ENCODE measurements around the gene TNIP2.
"Not testable (repeated sequence)": the region's sequence is repeated elsewhere in the genome, so short reads cannot be mapped to it uniquely, and the experiment has no call there.

The TNIP2 gene

DNA sequence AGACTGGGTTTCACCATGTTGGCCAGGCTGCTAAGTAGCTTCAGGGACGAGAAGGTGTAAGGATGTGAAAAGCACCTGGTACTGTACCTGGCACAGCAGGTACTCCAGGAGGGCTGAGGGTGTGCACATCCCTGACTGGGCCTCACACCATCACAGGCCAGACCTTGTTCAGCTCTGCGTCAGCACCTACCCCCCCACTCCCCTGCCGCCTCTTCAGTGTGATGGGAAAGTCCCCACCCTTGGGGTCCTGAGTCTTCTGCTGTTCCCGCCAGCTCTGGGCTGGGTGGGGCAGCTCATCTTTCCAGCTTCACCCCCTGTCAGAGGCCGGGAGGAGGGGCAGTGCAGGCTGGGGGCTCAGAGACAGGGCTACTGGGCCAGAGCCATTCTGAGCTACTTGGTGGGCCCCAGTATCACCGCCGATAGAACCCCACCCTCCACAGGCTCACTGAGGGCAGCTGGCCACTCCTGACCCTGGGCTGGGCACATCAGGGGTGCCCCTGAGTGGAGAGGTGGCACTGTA, 30.1 kb upstream of the TNIP2 start:
- TF ChIP-seq, protein P1, sequence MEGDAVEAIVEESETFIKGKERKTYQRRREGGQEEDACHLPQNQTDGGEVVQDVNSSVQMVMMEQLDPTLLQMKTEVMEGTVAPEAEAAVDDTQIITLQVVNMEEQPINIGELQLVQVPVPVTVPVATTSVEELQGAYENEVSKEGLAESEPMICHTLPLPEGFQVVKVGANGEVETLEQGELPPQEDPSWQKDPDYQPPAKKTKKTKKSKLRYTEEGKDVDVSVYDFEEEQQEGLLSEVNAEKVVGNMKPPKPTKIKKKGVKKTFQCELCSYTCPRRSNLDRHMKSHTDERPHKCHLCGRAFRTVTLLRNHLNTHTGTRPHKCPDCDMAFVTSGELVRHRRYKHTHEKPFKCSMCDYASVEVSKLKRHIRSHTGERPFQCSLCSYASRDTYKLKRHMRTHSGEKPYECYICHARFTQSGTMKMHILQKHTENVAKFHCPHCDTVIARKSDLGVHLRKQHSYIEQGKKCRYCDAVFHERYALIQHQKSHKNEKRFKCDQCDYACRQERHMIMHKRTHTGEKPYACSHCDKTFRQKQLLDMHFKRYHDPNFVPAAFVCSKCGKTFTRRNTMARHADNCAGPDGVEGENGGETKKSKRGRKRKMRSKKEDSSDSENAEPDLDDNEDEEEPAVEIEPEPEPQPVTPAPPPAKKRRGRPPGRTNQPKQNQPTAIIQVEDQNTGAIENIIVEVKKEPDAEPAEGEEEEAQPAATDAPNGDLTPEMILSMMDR (IDR thresholded peaks at IDR 0.05; ENCODE audit: insufficient read depth, low read length, missing control alignments) = no peak
- no peak overlapping the region for H3K4me3 ChIP-seq (ENCODE audit: low read depth, low read length)
- ChIA-PET CTCF (interaction anchor here (2.9 kb wide), 1 partner anchor 23 kb away, joined by 10 read pairs; no protein-coding TSS in a partner anchor), POLR2A (no interaction called here)
- DNase-seq (ENCODE audit: low read depth, low spot score) = no peak

DNA sequence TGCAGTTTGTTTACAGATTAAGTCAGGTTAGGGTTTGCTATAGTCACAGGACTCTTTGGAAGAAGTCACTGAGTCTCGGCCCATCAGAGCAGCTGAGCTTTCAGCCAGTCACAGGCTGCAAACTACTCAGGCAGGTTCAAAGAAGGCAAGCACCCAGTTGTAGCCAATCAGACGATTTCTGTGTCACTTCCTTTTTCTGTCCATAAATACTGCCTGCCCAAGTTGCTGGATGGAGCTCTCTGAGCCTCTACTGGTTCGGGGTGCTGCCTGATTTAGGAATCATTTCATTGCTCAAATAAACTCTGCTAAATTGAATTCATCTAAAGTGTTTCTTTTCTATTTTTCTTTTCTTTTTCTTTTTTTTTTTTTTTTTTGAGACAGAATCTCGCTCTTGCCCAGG, 29.5 kb upstream of the TNIP2 start:
- TF ChIP-seq, protein P1 (IDR thresholded peaks at IDR 0.05; ENCODE audit: insufficient read depth, low read length, missing control alignments) = no peak
- no peak overlapping the region for H3K4me3 ChIP-seq (ENCODE audit: low read depth, low read length)
- CTCF ChIA-PET = interaction anchor here (1.6 to 2.9 kb wide), 2 partner anchors 12 to 22 kb away, joined by 3 to 10 read pairs; no protein-coding TSS in a partner anchor
- no peak for DNase-seq (ENCODE audit: low read depth, low spot score)
- POLR2A ChIA-PET = no interaction called here

DNA sequence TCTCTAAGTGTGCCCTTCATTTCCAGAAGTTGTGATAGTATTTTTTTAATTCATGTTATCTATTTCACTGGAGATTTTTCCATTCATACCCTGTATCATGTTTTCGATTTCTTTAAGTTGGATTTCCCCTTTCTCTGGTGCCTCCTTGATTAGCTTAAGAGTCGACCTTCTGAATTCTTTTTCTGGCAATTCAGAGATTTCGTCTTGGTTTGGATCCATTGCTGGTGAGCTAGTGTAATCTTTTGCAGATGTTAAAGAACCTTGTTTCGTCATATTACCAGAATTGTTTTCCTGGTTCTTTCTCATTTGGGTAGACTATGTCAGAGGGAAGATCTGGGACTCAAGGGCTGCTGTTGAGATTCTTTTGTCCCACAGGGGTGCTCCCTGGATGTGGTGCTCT, 27.7 kb upstream of the TNIP2 start:
- ChIA-PET POLR2A (no interaction called here), CTCF (interaction anchor here (0.7 kb wide), 2 partner anchors 11 to 20 kb away, joined by 3 read pairs; no protein-coding TSS in a partner anchor)
- DNase-seq (ENCODE audit: low read depth, low spot score) = no peak
- no peak overlapping the region for H3K4me3 ChIP-seq (ENCODE audit: low read depth, low read length)
- TF ChIP-seq, protein P1 (IDR thresholded peaks at IDR 0.05; ENCODE audit: insufficient read depth, low read length, missing control alignments) = no peak

- TF ChIP-seq, protein P1 (IDR thresholded peaks at IDR 0.05; ENCODE audit: insufficient read depth, low read length, missing control alignments) = no peak
- ChIA-PET POLR2A (no interaction called here), CTCF (interaction anchor here (1.1 to 2.6 kb wide), 3 partner anchors 17 to 18 kb away, joined by 4 to 5 read pairs (median 5); no protein-coding TSS in a partner anchor)
- no peak for DNase-seq (ENCODE audit: low read depth, low spot score)
- no peak overlapping the region for H3K4me3 ChIP-seq (ENCODE audit: low read depth, low read length)
Measured at GRCh38 chr4:2781911-2782310, 25.8 kb upstream of the TNIP2 start.

- DNase-seq (ENCODE audit: low read depth, low spot score); H3K4me3 ChIP-seq (ENCODE audit: low read depth, low read length); POLR2A ChIA-PET: not testable (repeated sequence)
- CTCF ChIA-PET = interaction anchor here (1.4 to 2.6 kb wide), 2 partner anchors 16 to 17 kb away, joined by 5 read pairs; no protein-coding TSS in a partner anchor
Measured at GRCh38 chr4:2780643-2781042, 24.5 kb upstream of the TNIP2 start.

GRCh38 chr4:2771264-2771663, 15.1 kb upstream of the TNIP2 start:
- POLR2A ChIA-PET = no interaction called here
- H3K4me3 ChIP-seq (ENCODE audit: low read depth, low read length) = no peak overlapping the region
- TF ChIP-seq, protein P1 (IDR thresholded peaks at IDR 0.05; ENCODE audit: insufficient read depth, low read length, missing control alignments) = no peak
- CTCF ChIA-PET = no interaction called here
- no peak for DNase-seq (ENCODE audit: low read depth, low spot score)

DNA sequence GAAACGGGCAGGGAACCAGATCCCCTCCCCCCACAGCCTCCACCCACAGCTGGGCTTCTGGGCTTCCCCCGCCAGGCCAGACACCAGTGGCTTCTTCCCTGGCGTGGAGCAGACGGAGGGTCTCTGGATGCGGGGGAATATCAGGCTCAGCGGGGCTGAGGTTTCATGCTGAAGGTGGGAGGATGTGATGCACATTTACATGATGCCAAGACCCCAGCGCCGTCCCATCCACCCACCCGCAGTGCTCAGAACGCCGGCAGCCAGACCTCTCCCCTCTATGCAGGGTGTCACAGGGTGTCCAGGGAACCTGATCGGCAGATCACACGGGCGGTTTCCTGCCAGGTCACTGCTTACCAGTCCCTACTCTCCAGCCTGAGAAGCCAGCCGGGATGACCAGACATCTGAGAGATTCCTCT, 12.8 kb upstream of the TNIP2 start:
- ChIA-PET POLR2A (no interaction called here), CTCF (interaction anchor here (0.9 to 1.0 kb wide), 2 partner anchors 8 to 50 kb away, joined by 3 read pairs; no protein-coding TSS in a partner anchor)
- H3K4me3 ChIP-seq (ENCODE audit: low read depth, low read length) = no peak overlapping the region
- TF ChIP-seq, protein P1 (IDR thresholded peaks at IDR 0.05; ENCODE audit: insufficient read depth, low read length, missing control alignments) = no peak
- no peak for DNase-seq (ENCODE audit: low read depth, low spot score)
